Prostate gland (tissue), 2 donors: ENCODE measurements around the gene SYT12. TPM values are rescaled to one million over a fixed set of nuclear protein-coding genes. Genes with fewer than 3 reads are reported as not detected.

Source experiments
- DNase-seq: peaks from one replicate; pipeline ENCODE4 v3.0.0-alpha.2; 2019; ENCODE audit warnings: low spot score
- H3K27ac ChIP-seq, 2 donors: fragments of 200-600 bp; sonication (generic); 2 replicates each; pipeline ENCODE4 v1.5.1; 2017 to 2019
- H3K27me3 ChIP-seq: fragments of 200-600 bp; sonication (generic); replicated peaks from 2 replicates; pipeline ENCODE4 v1.5.1; 2019; ENCODE audit not compliant: insufficient read depth
- H3K36me3 ChIP-seq, 2 donors: fragments of 200-600 bp; sonication (generic); 1 replicate in 1 of 2; 2 replicates in 1 of 2; pipeline versions ENCODE4 v1.5.1 to v1.8.1; 2017 to 2019
- H3K4me1 ChIP-seq: fragments of 200-600 bp; sonication (generic); replicated peaks from 2 replicates; pipeline ENCODE4 v1.5.1; 2019
- H3K4me3 ChIP-seq, 2 donors: fragments of 200-600 bp; sonication (generic); 2 replicates each; pipeline ENCODE4 v1.5.1; 2017 to 2019
- H3K9me3 ChIP-seq: fragments of 200-600 bp; sonication (generic); 2 replicates; pipeline ENCODE4 v1.5.1; 2017
- POLR2A ChIP-seq: fragments of 450-650 bp; IDR thresholded peaks from one replicate; pipeline ENCODE4 v1.6.1; 2016; ENCODE audit warnings: antibody characterized with exemption, mild to moderate bottlenecking
- POLR2AphosphoS5 ChIP-seq: sonication (generic); formaldehyde crosslinking; IDR thresholded peaks from one replicate; pipeline ENCODE4 v1.6.1; 2017; ENCODE audit warnings: antibody characterized with exemption
- WGBS: methylation state at CpG from one replicate; pipeline ENCODE4 v1.1.5; 2018; 5-methylcytosine and 5-hydroxymethylcytosine counted together
- intact Hi-C: fragments of 100-400 bp; cut with DNase I; formaldehyde crosslinking; loops from one replicate; pipeline ENCODE4 v1.14.2; 2022
- total RNA-seq, 2 donors: library from RNA; depleted of rRNA; stranded (reverse); fragments of >200 nt; gene quantifications; one replicate each; pipeline ENCODE4 v1.1.0, GENCODE V29; 2016
- TF ChIP-seq, protein P1 (sequence below), 4 experiments: fragments of 200-600 bp in 2 of 4; fragments of 450-650 bp in 2 of 4; sonication (generic) in 2 of 4; IDR thresholded peaks; 1 replicate in 3 of 4; 2 replicates in 1 of 4; pipeline ENCODE4 v1.5.1; 2016 to 2019; ENCODE audit warnings: antibody characterized with exemption in 4 of 4, mild to moderate bottlenecking in 2 of 4, moderate library complexity in 2 of 4

The SYT12 gene
- total RNA-seq, 2 donors from 2014 or later: 2.1 to 3.4 TPM

- TF ChIP-seq POLR2A (no peak), POLR2AphosphoS5 (peak; percentile 63)
- peak; percentile 73 for DNase-seq
- no peak overlapping the region for H3K4me3 ChIP-seq
- no peaks in the 10 kb centered on the region for H3K36me3 ChIP-seq
- 11% methylated on average over 9 of the region's 9 CpGs for WGBS
- H3K9me3 ChIP-seq: no peaks in the 10 kb centered on the region
- intact Hi-C loops: no loop called here
- no peaks in the 10 kb centered on the region for H3K27me3 ChIP-seq
- peaks cover 5% of the 10 kb centered on the region for H3K4me1 ChIP-seq
- H3K27ac ChIP-seq: no peak overlapping the region
Observed at GRCh38 chr11:66981976-66982578, 40.9 kb upstream of the SYT12 start.

GRCh38 chr11:66983275-66983924 lies 39.5 kb upstream of the SYT12 start:
- Histone ChIP-seq H3K27me3 (no peaks in the 10 kb centered on the region), H3K36me3 (no peaks in the 10 kb centered on the region), H3K27ac (no peak overlapping the region), H3K4me3 (no peak overlapping the region), H3K4me1 (peaks cover 5% of the 10 kb centered on the region), H3K9me3 (no peaks in the 10 kb centered on the region)
- DNase-seq: no peak
- TF ChIP-seq, protein P1, sequence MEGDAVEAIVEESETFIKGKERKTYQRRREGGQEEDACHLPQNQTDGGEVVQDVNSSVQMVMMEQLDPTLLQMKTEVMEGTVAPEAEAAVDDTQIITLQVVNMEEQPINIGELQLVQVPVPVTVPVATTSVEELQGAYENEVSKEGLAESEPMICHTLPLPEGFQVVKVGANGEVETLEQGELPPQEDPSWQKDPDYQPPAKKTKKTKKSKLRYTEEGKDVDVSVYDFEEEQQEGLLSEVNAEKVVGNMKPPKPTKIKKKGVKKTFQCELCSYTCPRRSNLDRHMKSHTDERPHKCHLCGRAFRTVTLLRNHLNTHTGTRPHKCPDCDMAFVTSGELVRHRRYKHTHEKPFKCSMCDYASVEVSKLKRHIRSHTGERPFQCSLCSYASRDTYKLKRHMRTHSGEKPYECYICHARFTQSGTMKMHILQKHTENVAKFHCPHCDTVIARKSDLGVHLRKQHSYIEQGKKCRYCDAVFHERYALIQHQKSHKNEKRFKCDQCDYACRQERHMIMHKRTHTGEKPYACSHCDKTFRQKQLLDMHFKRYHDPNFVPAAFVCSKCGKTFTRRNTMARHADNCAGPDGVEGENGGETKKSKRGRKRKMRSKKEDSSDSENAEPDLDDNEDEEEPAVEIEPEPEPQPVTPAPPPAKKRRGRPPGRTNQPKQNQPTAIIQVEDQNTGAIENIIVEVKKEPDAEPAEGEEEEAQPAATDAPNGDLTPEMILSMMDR (IDR thresholded peaks at IDR 0.05): no peak
- TF ChIP-seq POLR2A (no peak), POLR2AphosphoS5 (no peak)
- intact Hi-C loops: no loop called here
- WGBS: 90% methylated on average over 5 of the region's 5 CpGs

DNA sequence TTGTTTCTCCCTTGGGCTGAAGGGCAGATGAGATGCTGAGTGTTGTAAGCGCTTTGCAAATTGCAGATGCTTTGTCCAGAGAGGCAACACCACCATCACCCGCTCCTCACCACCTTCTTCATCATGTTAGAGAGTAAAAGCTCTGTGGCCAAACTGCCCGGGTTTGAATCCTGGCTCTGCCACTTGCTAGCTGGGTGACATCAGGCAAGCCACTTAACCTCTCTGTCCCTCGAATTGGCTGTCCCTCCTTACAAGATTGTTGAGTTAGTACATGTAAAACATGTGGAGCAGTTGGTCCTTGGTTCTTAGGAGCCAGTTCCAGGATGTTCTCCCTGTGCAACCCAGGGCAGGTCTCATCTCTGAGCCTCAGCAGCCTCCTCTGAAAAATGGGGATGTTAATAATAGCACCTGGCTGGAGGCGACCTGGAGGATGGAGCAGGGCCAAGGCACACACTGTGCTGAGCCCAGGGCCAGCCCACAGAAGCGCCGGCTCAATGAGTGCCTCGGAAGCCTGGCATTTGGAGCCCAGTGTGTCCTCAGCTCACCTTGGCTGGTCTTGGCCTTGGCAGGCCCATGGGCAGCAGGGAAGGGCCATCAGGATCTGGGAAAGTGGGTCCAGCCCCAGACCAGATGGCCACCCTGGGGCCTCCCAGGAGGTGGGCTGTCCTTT lies 37.3 kb upstream of the SYT12 start:
- WGBS: 67% methylated on average over 6 of the region's 8 CpGs
- intact Hi-C loops: no loop called here
- Histone ChIP-seq H3K27ac (no peak overlapping the region), H3K4me3 (no peak overlapping the region), H3K27me3 (no peaks in the 10 kb centered on the region), H3K9me3 (no peaks in the 10 kb centered on the region), H3K36me3 (no peaks in the 10 kb centered on the region), H3K4me1 (peaks cover 5% of the 10 kb centered on the region)
- peak; percentile 60 for DNase-seq
- no peak for TF ChIP-seq POLR2A
- TF ChIP-seq POLR2AphosphoS5: peak; percentile 59

DNA sequence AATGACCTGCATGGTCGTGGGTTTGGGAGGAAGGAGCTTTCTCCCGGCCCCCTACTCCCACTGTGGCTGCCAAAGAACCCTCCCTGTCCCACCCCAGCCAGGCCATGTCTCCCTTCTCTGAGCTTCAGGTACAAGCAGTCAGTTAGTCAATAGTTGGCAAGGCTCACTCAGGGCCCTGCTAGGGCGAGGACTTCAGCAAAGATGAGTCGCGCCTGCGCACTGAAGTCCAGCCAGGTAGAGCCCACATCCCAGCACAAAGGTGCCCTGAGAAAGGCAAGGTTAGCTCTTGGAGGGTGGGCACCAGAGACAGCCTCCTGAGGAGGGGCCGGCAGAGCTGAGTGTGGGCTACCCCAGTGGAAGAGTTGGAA lies 36.8 kb upstream of the SYT12 start:
- no peak overlapping the region for H3K27ac ChIP-seq
- no peaks in the 10 kb centered on the region for H3K27me3 ChIP-seq
- TF ChIP-seq POLR2AphosphoS5: no peak
- TF ChIP-seq POLR2A: no peak
- TF ChIP-seq, protein P1 (IDR thresholded peaks at IDR 0.05): no peak
- no peak for DNase-seq
- H3K9me3 ChIP-seq: no peaks in the 10 kb centered on the region
- no peak overlapping the region for H3K4me3 ChIP-seq
- peaks cover 5% of the 10 kb centered on the region for H3K4me1 ChIP-seq
- no peaks in the 10 kb centered on the region for H3K36me3 ChIP-seq
- 86% methylated on average over 7 of the region's 7 CpGs for WGBS
- intact Hi-C loops: no loop called here

GRCh38 chr11:66987158-66987620 lies 35.7 kb upstream of the SYT12 start:
- intact Hi-C loops: no loop called here
- peaks cover 5% of the 10 kb centered on the region for H3K4me1 ChIP-seq
- no peaks in the 10 kb centered on the region for H3K36me3 ChIP-seq
- H3K27ac ChIP-seq: no peak overlapping the region
- TF ChIP-seq POLR2A (no peak), POLR2AphosphoS5 (no peak)
- TF ChIP-seq, protein P1 (IDR thresholded peaks at IDR 0.05): no peak
- H3K4me3 ChIP-seq: no peak overlapping the region
- no peak for DNase-seq
- H3K27me3 ChIP-seq: no peaks in the 10 kb centered on the region
- 71% methylated on average over 6 of the region's 6 CpGs for WGBS
- H3K9me3 ChIP-seq: no peaks in the 10 kb centered on the region
